GM19025 (cell line): ENCODE measurements around the gene ACTG1.

ENCODE experiments used
- ATAC-seq: cut with Tn5 transposase; IDR thresholded peaks from one replicate; pipeline ENCODE4 v1.9.1; 2021; ENCODE audit warnings: mild to moderate bottlenecking, low read depth, moderate library complexity; ENCODE audit not compliant: unreplicated experiment

Gene ACTG1

GRCh38 chr17:81502471-81503017 lies 10.1 kb downstream of the ACTG1 start:
- no peak for ATAC-seq

GRCh38 chr17:81500047-81500446 lies 12.6 kb downstream of the ACTG1 start:
- ATAC-seq, result no peak

DNA sequence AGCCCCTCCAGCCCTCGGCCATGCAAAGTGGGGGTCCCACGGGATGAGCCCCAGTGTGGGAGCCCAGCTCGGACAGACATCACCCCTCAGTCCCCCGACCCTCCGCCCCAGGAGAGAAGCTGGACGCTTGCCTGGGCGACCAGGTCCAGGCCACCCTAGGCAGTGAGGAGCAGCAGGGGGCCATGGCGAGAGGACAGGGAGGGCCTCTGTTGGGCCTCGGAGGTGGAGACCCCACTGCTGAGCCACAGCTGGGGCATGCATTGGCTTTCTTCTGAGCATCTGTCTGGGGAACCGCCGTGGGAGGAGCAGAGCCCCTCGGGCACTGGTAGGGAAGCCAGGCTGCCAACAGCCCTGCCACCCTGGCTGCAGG lies 13.0 kb downstream of the ACTG1 start:
- no peak for ATAC-seq

GRCh38 chr17:81498953-81499600 lies 13.5 kb downstream of the ACTG1 start:
- ATAC-seq, result no peak

DNA sequence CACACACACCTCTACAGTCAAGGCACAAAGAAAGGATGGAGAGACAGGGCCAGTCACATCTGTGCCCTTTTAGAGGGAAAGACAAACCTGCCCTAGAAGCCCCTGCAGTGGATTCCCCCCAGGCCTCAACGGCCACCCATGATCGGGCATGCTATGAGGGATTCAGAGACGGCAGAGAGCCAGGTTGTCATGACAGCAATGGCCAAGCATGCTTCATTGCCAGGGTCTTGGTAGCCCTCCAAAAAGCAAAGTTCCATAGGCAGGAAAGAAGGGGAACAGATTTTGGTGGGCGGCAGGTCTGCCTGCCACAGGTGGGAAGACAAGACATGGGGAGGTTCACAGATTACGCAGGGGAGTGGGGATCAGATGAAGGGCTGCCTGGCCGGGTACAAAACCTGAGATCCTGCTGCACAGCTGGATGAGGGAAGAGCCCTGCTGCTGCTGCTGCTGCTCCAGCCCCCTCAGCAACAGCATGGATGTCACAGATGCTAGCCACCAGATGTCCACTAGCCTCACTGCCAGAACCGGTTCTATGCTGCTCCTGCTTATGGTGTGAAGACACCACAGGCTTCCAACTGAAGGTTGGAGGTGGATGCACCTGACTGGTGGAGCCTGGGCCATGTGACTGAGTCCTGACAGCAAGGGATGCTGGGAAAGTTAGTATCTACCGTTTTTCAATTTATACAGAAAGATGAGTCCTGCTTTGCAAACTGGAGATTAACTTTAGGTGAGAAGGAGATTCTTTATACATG lies 17.8 kb downstream of the ACTG1 start:
- no peak for ATAC-seq

DNA sequence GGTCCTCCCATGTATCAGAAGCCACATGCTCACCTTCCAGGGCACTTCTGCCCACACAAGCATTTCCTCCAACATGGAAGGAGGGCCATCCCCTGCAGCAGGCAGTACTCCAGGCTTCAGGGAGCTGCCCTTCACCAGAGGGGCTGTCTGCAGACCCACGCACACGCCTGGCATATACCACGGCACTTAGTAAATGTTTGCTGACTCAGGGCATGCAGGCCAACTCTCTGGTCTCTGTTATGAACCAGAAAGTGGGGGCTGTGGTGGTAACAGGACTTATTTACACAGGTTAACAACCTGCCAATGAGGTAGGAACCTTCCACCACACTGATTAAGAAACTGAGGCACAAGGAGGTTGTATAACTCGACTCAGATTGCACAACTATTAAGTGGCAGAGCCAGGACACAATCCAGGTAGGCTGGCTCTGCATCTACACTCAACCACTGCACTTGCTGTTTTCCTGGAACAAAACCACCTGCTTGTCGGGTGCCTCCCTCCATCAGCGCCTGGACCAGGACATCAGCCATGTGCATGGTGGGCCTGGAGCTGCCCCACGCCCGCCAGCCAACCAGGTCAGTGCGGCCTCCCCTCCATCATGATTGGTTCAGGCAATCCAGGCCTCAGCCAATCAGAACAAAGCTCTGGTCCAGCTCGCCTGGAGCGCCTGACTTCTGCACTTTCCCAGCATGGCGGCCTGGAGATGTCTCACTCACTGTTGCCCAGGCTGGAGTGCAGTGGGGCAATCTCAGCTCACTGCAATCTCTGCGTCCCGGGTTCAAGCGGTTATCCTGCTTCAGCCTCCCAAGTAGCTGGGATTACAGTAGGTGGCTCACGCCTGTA lies 19.2 kb downstream of the ACTG1 start:
- ATAC-seq, result no peak

GRCh38 chr17:81492706-81493105 lies 19.9 kb downstream of the ACTG1 start:
- no peak for ATAC-seq

- ATAC-seq, result no peak
Observed at GRCh38 chr17:81492202-81492601, 20.4 kb downstream of the ACTG1 start.

DNA sequence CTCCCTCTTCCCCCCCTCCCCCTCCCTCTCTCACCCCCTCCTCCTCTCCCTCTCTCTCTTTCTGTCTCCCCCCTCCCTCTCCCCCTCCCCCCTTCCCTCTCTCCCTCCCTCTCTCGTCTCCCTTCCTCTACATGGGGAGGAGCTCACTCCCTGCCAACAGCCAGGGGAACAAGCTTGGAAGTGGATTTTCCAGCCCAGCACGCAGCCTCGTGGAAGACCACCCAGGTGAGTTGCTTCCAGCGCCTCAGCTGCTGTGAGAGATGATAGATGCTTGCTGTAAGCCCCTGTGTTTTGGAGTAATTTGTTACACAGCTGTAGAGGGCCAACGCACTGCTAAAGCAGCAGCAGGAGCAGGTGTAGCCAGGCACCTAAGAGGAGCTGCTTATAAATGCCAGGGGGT lies 20.8 kb downstream of the ACTG1 start:
- no peak for ATAC-seq

DNA sequence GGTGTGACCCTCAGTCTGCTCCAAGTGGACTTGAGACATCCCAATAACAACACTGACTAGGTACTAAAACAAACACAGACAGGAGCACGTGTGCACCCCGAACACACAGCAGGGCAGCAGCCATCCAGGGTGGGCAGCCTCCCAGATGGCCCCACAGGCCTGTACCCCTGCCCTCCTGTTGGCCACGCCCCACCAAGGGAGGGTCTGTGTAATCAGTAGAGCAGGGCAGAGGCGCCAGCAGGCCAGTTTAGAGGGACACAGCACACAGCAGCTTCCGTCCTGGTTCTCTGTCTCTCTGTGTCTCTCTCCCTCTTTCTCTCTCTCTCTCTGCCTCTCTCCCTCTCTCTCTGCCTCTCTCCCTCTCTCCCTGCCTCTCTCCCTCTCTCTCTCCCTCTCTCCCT lies 21.4 kb downstream of the ACTG1 start:
- ATAC-seq, result no peak

- no peak for ATAC-seq
Observed at GRCh38 chr17:81489998-81490992, 22.3 kb downstream of the ACTG1 start.

GRCh38 chr17:81489012-81489997 lies 23.3 kb downstream of the ACTG1 start:
- ATAC-seq, result no peak

DNA sequence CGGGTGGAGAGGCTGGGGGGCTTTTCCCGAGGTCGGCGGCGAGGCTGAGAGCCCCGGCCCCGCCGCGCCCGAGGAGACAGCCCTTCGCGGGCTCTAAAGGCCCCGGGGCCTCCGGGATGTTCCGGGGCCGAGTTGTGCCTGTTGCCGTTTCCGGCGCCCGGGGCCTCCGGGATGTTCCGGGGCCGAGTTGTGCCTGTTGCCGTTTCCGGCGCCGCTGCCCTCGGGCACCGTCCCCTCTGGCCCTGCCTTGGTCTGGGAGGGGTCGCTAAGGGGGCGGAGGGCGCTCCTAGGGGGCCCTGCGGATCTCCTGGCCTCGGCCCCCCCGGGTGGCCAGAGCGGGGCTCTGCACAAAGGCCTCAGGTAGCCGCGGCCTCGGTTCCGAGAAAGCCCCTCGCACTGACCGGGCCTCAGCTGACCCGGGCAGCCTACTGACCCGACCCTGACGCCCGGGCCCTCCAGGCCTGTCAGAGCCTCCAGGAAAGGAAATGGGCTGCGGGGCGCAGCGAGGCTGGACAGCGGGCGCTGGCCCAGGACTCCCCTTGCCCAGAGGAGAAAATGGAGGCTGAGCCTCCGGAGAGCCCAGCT lies 24.2 kb downstream of the ACTG1 start:
- no peak for ATAC-seq

- no peak for ATAC-seq
Observed at GRCh38 chr17:81487487-81488275, 24.9 kb downstream of the ACTG1 start.

DNA sequence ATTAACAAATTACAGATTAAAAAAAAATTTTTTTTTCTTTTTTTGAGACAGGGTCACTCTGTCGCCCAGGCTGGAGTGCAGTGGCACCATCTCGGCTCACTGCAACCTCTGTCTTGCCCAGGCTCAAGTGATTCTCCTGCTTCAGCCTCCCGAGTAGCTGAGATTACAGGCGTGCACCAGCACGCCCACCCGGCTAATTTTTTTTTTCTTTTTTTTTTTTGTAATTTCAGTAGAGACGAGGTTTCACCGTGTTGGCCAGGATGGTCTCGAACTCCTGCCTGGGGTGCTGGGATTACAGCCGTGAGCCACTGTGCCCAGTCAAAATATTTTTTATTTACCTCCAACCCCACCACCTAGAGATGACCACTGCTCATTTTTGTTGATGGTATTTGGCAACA lies 25.5 kb downstream of the ACTG1 start:
- no peak for ATAC-seq

DNA sequence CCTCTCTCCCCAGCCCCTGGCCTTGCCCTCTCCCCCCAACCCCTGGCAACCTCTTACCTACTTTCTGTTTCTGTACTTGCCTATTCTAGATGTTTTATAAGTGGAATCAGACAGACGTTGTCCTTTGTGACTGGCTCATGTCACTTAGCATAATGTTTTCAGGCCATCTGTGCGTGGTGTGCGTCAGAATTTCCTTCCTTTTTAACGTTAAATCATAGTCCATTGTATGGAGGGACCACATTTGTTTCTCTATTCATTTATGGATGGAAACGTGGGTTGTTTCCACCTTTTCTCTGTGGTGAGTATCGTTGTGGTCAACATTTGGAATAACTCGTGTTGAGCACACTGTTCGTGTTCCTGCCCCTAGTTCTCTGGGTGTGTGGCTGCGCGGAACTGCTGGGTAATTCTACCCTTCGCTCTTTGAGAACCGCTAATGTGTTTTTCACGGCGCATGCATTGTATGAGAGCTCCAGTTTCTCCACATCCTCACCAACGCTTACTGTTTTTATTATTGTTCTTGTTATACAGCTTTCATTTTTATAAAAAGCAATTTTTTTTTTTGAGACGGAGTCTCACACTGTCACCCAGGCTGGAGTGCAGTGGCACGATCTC lies 26.3 kb downstream of the ACTG1 start:
- no peak for ATAC-seq
